ENCODE measurements around the gene FSCB.

Gene FSCB

DNA sequence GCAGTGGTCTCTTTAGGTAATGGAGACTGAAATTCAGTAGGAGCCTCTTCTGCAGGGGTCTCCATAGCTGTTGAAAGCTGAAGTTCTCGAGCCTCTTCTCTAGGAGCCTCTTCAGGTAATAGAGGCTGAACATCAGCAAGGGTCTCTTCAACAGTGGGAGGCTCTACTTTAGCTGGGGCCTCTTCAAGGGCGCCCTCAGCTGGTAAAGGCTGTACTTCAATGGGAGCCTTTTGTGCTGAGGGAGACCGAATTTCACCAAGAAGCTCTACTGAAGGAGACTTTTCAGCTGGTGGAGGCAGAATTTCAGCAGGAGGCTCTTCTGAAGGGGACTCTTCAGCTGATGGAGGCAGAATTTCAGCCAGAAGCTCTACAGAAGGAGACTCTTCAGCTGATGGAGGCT is 1.5 kb downstream of the FSCB start:
- H3K4me3 ChIP-seq (ENCODE audit: low read depth, low read length): no peak overlapping the region

DNA sequence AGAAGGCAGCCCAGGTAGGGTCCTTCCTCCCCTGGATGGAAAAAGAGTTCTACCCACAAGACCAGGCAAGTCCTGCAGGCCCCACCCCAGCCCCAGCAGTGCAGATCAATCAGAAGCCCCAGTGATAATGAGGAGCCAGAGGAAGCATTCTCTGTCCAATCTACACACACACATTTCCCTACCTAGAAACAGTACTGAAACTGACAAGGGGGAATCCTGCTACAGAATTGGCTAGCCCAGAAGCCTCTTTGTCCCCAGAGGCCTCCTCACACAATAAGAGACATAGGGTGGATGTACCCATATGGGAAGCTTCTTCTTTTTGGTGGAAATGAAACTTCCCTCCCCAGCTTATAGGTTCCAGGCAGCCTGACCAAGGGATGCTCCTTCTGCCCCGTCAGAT is 9.9 kb downstream of the FSCB start:
- TF ChIP-seq, protein P1, sequence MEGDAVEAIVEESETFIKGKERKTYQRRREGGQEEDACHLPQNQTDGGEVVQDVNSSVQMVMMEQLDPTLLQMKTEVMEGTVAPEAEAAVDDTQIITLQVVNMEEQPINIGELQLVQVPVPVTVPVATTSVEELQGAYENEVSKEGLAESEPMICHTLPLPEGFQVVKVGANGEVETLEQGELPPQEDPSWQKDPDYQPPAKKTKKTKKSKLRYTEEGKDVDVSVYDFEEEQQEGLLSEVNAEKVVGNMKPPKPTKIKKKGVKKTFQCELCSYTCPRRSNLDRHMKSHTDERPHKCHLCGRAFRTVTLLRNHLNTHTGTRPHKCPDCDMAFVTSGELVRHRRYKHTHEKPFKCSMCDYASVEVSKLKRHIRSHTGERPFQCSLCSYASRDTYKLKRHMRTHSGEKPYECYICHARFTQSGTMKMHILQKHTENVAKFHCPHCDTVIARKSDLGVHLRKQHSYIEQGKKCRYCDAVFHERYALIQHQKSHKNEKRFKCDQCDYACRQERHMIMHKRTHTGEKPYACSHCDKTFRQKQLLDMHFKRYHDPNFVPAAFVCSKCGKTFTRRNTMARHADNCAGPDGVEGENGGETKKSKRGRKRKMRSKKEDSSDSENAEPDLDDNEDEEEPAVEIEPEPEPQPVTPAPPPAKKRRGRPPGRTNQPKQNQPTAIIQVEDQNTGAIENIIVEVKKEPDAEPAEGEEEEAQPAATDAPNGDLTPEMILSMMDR (IDR thresholded peaks at IDR 0.05; ENCODE audit: low read depth, low read length): no peak
- no peak overlapping the region for H3K4me3 ChIP-seq (ENCODE audit: low read depth, low read length)

More for the DNA sequence above, 1.5 kb downstream of the FSCB start:
- TF ChIP-seq, protein P1 (IDR thresholded peaks at IDR 0.05; ENCODE audit: low read depth, low read length): no peak

DNA sequence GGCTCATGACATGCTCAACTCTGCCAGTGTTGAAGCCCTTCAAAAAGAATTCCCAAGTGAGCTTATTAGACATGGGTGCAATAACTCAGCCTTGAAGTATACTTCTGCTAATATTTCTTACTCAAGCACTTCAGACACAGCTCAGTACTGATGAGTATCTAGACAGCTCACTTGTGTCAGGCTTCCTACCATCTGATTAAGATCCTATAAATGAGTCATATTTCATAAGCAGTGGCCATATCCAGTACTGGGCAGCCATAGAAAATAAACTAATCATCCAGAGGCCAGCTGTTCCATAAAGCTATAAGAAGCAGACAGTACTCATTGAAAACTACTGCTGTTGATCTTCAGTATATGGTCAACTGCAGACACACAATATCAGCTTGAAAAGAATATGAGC is 12.9 kb downstream of the FSCB start:
- TF ChIP-seq, protein P1 (IDR thresholded peaks at IDR 0.05; ENCODE audit: low read depth, low read length): no peak
- no peak overlapping the region for H3K4me3 ChIP-seq (ENCODE audit: low read depth, low read length)

DNA sequence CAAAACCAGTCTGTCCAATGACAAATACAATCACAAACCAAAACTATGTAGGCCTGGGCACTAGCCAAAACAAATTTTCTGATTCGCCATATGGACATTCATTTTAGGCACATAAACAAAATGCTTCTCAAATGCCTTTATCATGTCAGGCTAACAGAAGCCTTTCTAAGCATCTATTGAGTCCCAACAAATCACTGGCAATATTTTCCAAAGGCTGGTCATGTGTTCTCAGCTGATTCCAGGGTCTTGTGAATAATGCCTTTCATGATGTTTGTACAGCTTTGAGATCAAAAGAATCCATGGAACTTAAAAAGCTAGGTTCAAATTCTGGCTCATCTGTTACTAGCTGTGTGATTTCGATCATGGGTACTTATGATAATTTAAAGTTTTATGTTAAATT is 16.1 kb downstream of the FSCB start:
- no peak overlapping the region for H3K4me3 ChIP-seq (ENCODE audit: low read depth, low read length)
- TF ChIP-seq, protein P1 (IDR thresholded peaks at IDR 0.05; ENCODE audit: low read depth, low read length): no peak

DNA sequence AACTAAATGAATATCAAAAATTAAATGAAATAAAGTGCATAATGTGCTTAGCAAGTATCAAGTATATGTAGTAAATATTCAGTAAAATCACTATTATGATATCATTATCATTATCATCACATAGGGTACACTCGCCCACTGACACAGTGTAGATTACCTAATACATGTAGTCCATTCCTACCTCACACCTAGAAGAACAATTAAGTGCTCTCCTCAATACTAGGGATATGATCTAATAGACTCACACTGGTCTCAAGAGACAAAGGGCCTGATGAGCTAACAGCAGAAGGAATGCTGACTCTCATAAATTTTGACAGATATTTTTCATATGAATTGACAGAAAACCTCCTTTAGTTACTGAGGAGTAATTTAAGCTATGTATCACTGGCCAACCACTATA is 29.1 kb downstream of the FSCB start:
- TF ChIP-seq, protein P1 (IDR thresholded peaks at IDR 0.05; ENCODE audit: low read depth, low read length): no peak
- no peak overlapping the region for H3K4me3 ChIP-seq (ENCODE audit: low read depth, low read length)

DNA sequence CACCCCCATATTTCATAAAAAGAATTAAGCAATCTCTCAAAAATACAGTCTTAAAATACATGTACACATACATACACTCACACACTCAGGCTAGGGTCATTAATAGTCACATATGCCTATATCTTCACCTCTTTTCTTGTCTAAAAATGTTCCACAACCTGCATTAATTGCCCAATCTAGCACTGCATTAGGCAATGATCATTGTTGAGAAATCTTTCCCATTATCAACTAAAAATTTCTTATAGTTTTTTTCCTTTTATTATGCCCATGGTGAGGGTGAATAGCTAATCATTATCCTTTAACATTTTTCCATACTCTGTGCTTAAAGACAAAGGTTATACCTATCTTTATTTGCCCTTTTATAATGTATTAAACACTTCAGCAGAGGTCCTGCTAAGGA is 38.3 kb downstream of the FSCB start:
- H3K4me3 ChIP-seq (ENCODE audit: low read depth, low read length): no peak overlapping the region
- TF ChIP-seq, protein P1 (IDR thresholded peaks at IDR 0.05; ENCODE audit: low read depth, low read length): no peak

DNA sequence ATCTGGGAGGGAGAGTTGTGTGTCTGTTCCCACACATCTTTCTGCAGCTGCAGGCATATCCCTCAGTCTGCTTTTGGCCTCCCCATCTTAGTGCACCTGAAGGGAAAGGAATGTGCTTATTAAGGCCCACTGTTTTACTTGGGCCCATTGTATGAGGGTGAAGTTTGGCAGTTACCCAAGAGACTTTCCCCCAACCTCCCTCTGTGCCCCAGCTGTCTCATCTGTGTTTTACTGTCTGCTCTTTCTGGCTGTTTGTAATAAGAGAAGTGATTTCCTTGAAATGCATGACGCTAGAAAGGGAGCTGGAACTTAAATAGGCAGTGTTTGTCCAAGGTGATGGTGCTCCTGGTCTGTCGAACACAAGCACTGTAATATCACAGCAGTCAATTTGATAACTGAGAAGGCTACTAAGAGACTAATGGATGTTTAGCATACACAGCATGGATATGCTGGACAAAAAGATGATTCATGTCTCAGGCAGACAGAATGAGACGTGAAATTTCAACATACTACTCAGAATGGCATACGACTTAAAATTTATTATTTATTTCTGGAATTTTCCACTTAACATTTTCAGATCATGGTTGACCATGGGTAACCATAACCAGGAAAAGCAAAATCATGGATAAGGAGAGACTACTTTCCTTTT is 43.6 kb downstream of the FSCB start:
- TF ChIP-seq, protein P1 (IDR thresholded peaks at IDR 0.05; ENCODE audit: low read depth, low read length): no peak
- no peak overlapping the region for H3K4me3 ChIP-seq (ENCODE audit: low read depth, low read length)
